ENCODE measurements around the gene SCYGR2.

- TF ChIP-seq, protein P1, sequence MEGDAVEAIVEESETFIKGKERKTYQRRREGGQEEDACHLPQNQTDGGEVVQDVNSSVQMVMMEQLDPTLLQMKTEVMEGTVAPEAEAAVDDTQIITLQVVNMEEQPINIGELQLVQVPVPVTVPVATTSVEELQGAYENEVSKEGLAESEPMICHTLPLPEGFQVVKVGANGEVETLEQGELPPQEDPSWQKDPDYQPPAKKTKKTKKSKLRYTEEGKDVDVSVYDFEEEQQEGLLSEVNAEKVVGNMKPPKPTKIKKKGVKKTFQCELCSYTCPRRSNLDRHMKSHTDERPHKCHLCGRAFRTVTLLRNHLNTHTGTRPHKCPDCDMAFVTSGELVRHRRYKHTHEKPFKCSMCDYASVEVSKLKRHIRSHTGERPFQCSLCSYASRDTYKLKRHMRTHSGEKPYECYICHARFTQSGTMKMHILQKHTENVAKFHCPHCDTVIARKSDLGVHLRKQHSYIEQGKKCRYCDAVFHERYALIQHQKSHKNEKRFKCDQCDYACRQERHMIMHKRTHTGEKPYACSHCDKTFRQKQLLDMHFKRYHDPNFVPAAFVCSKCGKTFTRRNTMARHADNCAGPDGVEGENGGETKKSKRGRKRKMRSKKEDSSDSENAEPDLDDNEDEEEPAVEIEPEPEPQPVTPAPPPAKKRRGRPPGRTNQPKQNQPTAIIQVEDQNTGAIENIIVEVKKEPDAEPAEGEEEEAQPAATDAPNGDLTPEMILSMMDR (IDR thresholded peaks at IDR 0.05 in 4 of 5, conservative IDR thresholded peaks at IDR 0.05 in 1 of 5): no peak
- no peak for TF ChIP-seq POLR2A (IDR thresholded peaks at IDR 0.05)
These were observed 28.0 kb downstream of the SCYGR2 start for GRCh38 chr2:227626580-227627151.
